ENCODE measurements around the gene CHST13. TPM values are rescaled to one million over a fixed set of nuclear protein-coding genes. Genes with fewer than 3 reads are reported as not detected.

CHST13 gene
- polyA plus RNA-seq, 1 donor from 2014 or later = not detected

GRCh38 chr3:126495786-126496185, 28.2 kb upstream of the CHST13 start:
- Mint-ChIP-seq H3K4me1 (peaks cover 0 to 4% (median 1%) of the 10 kb centered on the region in 3 donors), H3K36me3 (no peaks in the 10 kb centered on the region), H3K9me3 (no peaks in the 10 kb centered on the region), H3K4me3 (no peak overlapping the region), H3K27me3 (peaks cover 2% of the 10 kb centered on the region), H3K27ac (no peak overlapping the region)

- H3K4me3 Mint-ChIP-seq = no peak overlapping the region
- H3K27me3 Mint-ChIP-seq = peaks cover 2% of the 10 kb centered on the region
- no peaks in the 10 kb centered on the region for H3K9me3 Mint-ChIP-seq
- H3K4me1 Mint-ChIP-seq = peaks cover 0 to 6% (median 1%) of the 10 kb centered on the region in 3 donors
- H3K27ac Mint-ChIP-seq = peak overlapping the region in 1 of 3 donors; percentile 77
- H3K36me3 Mint-ChIP-seq = no peaks in the 10 kb centered on the region
Measured at GRCh38 chr3:126496894-126497850, 26.8 kb upstream of the CHST13 start.

GRCh38 chr3:126497956-126498355, 26.0 kb upstream of the CHST13 start:
- Mint-ChIP-seq H3K9me3 (no peaks in the 10 kb centered on the region), H3K27me3 (peaks cover 2% of the 10 kb centered on the region), H3K36me3 (no peaks in the 10 kb centered on the region), H3K4me3 (no peak overlapping the region), H3K27ac (no peak overlapping the region), H3K4me1 (peaks cover 0 to 6% (median 1%) of the 10 kb centered on the region in 3 donors)

- Mint-ChIP-seq H3K4me1 (peaks cover 0 to 4% (median 0%) of the 10 kb centered on the region in 3 donors), H3K27me3 (peaks cover 2% of the 10 kb centered on the region), H3K4me3 (no peak overlapping the region), H3K36me3 (no peaks in the 10 kb centered on the region), H3K27ac (no peak overlapping the region), H3K9me3 (no peaks in the 10 kb centered on the region)
Measured at GRCh38 chr3:126498461-126498860, 25.5 kb upstream of the CHST13 start.

GRCh38 chr3:126498929-126499328, 25.0 kb upstream of the CHST13 start:
- no peak overlapping the region for H3K4me3 Mint-ChIP-seq
- H3K9me3 Mint-ChIP-seq = no peaks in the 10 kb centered on the region
- no peaks in the 10 kb centered on the region for H3K36me3 Mint-ChIP-seq
- H3K27ac Mint-ChIP-seq = no peak overlapping the region
- H3K27me3 Mint-ChIP-seq = peaks cover 2% of the 10 kb centered on the region
- peaks cover 0 to 4% (median 0%) of the 10 kb centered on the region in 3 donors for H3K4me1 Mint-ChIP-seq

- H3K36me3 Mint-ChIP-seq = no peaks in the 10 kb centered on the region
- no peak overlapping the region for H3K27ac Mint-ChIP-seq
- peaks cover 0 to 2% (median 0%) of the 10 kb centered on the region in 3 donors for H3K4me1 Mint-ChIP-seq
- H3K4me3 Mint-ChIP-seq = no peak overlapping the region
- H3K9me3 Mint-ChIP-seq = no peaks in the 10 kb centered on the region
- H3K27me3 Mint-ChIP-seq = peaks cover 2% of the 10 kb centered on the region
Measured at GRCh38 chr3:126499401-126499800, 24.6 kb upstream of the CHST13 start.

- H3K27me3 Mint-ChIP-seq = peaks cover 7% of the 10 kb centered on the region
- H3K36me3 Mint-ChIP-seq = no peaks in the 10 kb centered on the region
- no peak overlapping the region for H3K4me3 Mint-ChIP-seq
- H3K27ac Mint-ChIP-seq = no peak overlapping the region
- H3K9me3 Mint-ChIP-seq = peaks cover 0 to 1% (median 0%) of the 10 kb centered on the region in 3 donors
- peaks cover 0 to 2% (median 0%) of the 10 kb centered on the region in 3 donors for H3K4me1 Mint-ChIP-seq
Measured at GRCh38 chr3:126500016-126500415, 23.9 kb upstream of the CHST13 start.

GRCh38 chr3:126501054-126501453, 22.9 kb upstream of the CHST13 start:
- Mint-ChIP-seq H3K4me3 (no peak overlapping the region), H3K27me3 (peaks cover 9% of the 10 kb centered on the region), H3K4me1 (peaks cover 0 to 2% (median 0%) of the 10 kb centered on the region in 3 donors), H3K27ac (no peak overlapping the region), H3K36me3 (no peaks in the 10 kb centered on the region), H3K9me3 (peaks cover 0 to 1% (median 0%) of the 10 kb centered on the region in 3 donors)

GRCh38 chr3:126501736-126502135, 22.2 kb upstream of the CHST13 start:
- Mint-ChIP-seq H3K4me3 (no peak overlapping the region), H3K36me3 (no peaks in the 10 kb centered on the region), H3K27ac (peak overlapping the region in 1 of 3 donors; percentile 71), H3K9me3 (peaks cover 0 to 1% (median 0%) of the 10 kb centered on the region in 3 donors), H3K27me3 (peaks cover 11% of the 10 kb centered on the region), H3K4me1 (peaks cover 0 to 2% (median 0%) of the 10 kb centered on the region in 3 donors)

- H3K36me3 Mint-ChIP-seq = no peaks in the 10 kb centered on the region
- H3K4me3 Mint-ChIP-seq = no peak overlapping the region
- H3K27me3 Mint-ChIP-seq = peaks cover 11% of the 10 kb centered on the region
- peaks cover 0 to 1% (median 0%) of the 10 kb centered on the region in 3 donors for H3K9me3 Mint-ChIP-seq
- peaks cover 0 to 2% (median 0%) of the 10 kb centered on the region in 3 donors for H3K4me1 Mint-ChIP-seq
- H3K27ac Mint-ChIP-seq = no peak overlapping the region
Measured at GRCh38 chr3:126502656-126503055, 21.3 kb upstream of the CHST13 start.

GRCh38 chr3:126503701-126504100, 20.3 kb upstream of the CHST13 start:
- H3K9me3 Mint-ChIP-seq = peaks cover 0 to 1% (median 0%) of the 10 kb centered on the region in 3 donors

GRCh38 chr3:126507886-126508285, 16.1 kb upstream of the CHST13 start:
- H3K9me3 Mint-ChIP-seq = peaks cover 0 to 1% (median 0%) of the 10 kb centered on the region in 3 donors
- H3K27me3 Mint-ChIP-seq = peaks cover 11% of the 10 kb centered on the region
- H3K27ac Mint-ChIP-seq = no peak overlapping the region
- H3K4me3 Mint-ChIP-seq = no peak overlapping the region
- no peaks in the 10 kb centered on the region for H3K4me1 Mint-ChIP-seq
- H3K36me3 Mint-ChIP-seq = no peaks in the 10 kb centered on the region

More at GRCh38 chr3:126503701-126504100, 20.3 kb upstream of the CHST13 start:
- H3K27ac Mint-ChIP-seq = no peak overlapping the region
- H3K4me1 Mint-ChIP-seq = peaks cover 0 to 2% (median 0%) of the 10 kb centered on the region in 3 donors
- peaks cover 11% of the 10 kb centered on the region for H3K27me3 Mint-ChIP-seq
- no peaks in the 10 kb centered on the region for H3K36me3 Mint-ChIP-seq
- no peak overlapping the region for H3K4me3 Mint-ChIP-seq

GRCh38 chr3:126508564-126508964, 15.4 kb upstream of the CHST13 start:
- no peaks in the 10 kb centered on the region for H3K4me1 Mint-ChIP-seq
- peaks cover 0 to 1% (median 0%) of the 10 kb centered on the region in 3 donors for H3K9me3 Mint-ChIP-seq
- H3K27ac Mint-ChIP-seq = no peak overlapping the region
- no peak overlapping the region for H3K4me3 Mint-ChIP-seq
- H3K27me3 Mint-ChIP-seq = peaks cover 11% of the 10 kb centered on the region
- H3K36me3 Mint-ChIP-seq = no peaks in the 10 kb centered on the region

- Mint-ChIP-seq H3K9me3 (no peaks in the 10 kb centered on the region), H3K4me3 (no peak overlapping the region), H3K27me3 (peaks cover 8% of the 10 kb centered on the region), H3K36me3 (no peaks in the 10 kb centered on the region), H3K27ac (peak overlapping the region in 1 of 3 donors; percentile 50), H3K4me1 (no peaks in the 10 kb centered on the region)
Measured at GRCh38 chr3:126509597-126510307, 14.2 kb upstream of the CHST13 start.

GRCh38 chr3:126510308-126510910, 13.5 kb upstream of the CHST13 start:
- H3K27ac Mint-ChIP-seq = no peak overlapping the region
- H3K9me3 Mint-ChIP-seq = no peaks in the 10 kb centered on the region
- H3K36me3 Mint-ChIP-seq = no peaks in the 10 kb centered on the region
- H3K4me1 Mint-ChIP-seq = no peaks in the 10 kb centered on the region
- H3K27me3 Mint-ChIP-seq = peaks cover 3% of the 10 kb centered on the region
- H3K4me3 Mint-ChIP-seq = no peak overlapping the region
